Renal cortical epithelial cell (primary cell): ENCODE results near the gene SLC8A1. TPM values are rescaled to one million over a fixed set of nuclear protein-coding genes. Genes with fewer than 3 reads are reported as not detected.

Experiments used
- DNase-seq: peaks from one replicate; pipeline ENCODE4 v3.0.0-alpha.2; 2011; ENCODE audit warnings: low read depth
- total RNA-seq: library from RNA; depleted of rRNA; stranded (reverse); fragments of >200 nt; gene quantifications from 2 replicates; pipeline ENCODE4 v1.2.3, GENCODE V29; 2014

Gene SLC8A1
- total RNA-seq, 1 donor from 2014 or later: 11.7 TPM

- no peak for DNase-seq
Observed at GRCh38 chr2:40421631-40422297, 30.1 kb downstream of the SLC8A1 start.

GRCh38 chr2:40420478-40420877, 31.4 kb downstream of the SLC8A1 start:
- no peak for DNase-seq

- DNase-seq: no peak
Observed at GRCh38 chr2:40419364-40419762, 32.5 kb downstream of the SLC8A1 start.

GRCh38 chr2:40418614-40419363, 33.1 kb downstream of the SLC8A1 start:
- no peak for DNase-seq

GRCh38 chr2:40416486-40416885, 35.4 kb downstream of the SLC8A1 start:
- peak; percentile 69 for DNase-seq

GRCh38 chr2:40415391-40415790, 36.5 kb downstream of the SLC8A1 start:
- DNase-seq: no peak

- DNase-seq: peak; percentile 44
Observed at GRCh38 chr2:40412456-40412855, 39.4 kb downstream of the SLC8A1 start.

GRCh38 chr2:40410695-40411094, 41.2 kb downstream of the SLC8A1 start:
- no peak for DNase-seq

GRCh38 chr2:40409734-40410133, 42.2 kb downstream of the SLC8A1 start:
- no peak for DNase-seq

- no peak for DNase-seq
Observed at GRCh38 chr2:40406485-40407289, 45.2 kb downstream of the SLC8A1 start.

- DNase-seq: peak; percentile 97
Observed at GRCh38 chr2:40405465-40405864, 46.4 kb downstream of the SLC8A1 start.

- DNase-seq: no peak
Observed at GRCh38 chr2:40404517-40404916, 47.4 kb downstream of the SLC8A1 start.

GRCh38 chr2:40403233-40403836, 48.6 kb downstream of the SLC8A1 start:
- DNase-seq: peak; percentile 78

GRCh38 chr2:40401896-40402295, 50.0 kb downstream of the SLC8A1 start:
- peak; percentile 97 for DNase-seq

GRCh38 chr2:40400336-40400953, 51.4 kb downstream of the SLC8A1 start:
- DNase-seq: no peak

- no peak for DNase-seq
Observed at GRCh38 chr2:40397765-40398164, 54.1 kb downstream of the SLC8A1 start.

- DNase-seq: peak; percentile 62
Observed at GRCh38 chr2:40396124-40396523, 55.8 kb downstream of the SLC8A1 start.

- peak; percentile 49 for DNase-seq
Observed at GRCh38 chr2:40395169-40396073, 56.5 kb downstream of the SLC8A1 start.

GRCh38 chr2:40394597-40394996, 57.3 kb downstream of the SLC8A1 start:
- DNase-seq: no peak

- DNase-seq: no peak
Observed at GRCh38 chr2:40394031-40394430, 57.9 kb downstream of the SLC8A1 start.

GRCh38 chr2:40388161-40388560, 63.7 kb downstream of the SLC8A1 start:
- no peak for DNase-seq
